PC-3 (cell line): ENCODE data around the gene BANK1.

ENCODE experiments used
- EZH2 ChIP-seq: fragments of 300-600 bp; sonication (generic); IDR thresholded peaks from one replicate; pipeline ENCODE4 v1.6.1; 2017; ENCODE audit warnings: antibody characterized with exemption, mild to moderate bottlenecking, low read length; ENCODE audit not compliant: unreplicated experiment
- TF ChIP-seq, protein P1 (sequence below): fragments of 300-600 bp; sonication (generic); conservative IDR thresholded peaks from 2 replicates; pipeline ENCODE4 v1.5.1; 2017; ENCODE audit warnings: antibody characterized with exemption, low read depth, mild to moderate bottlenecking, low read length

- no peak for TF ChIP-seq EZH2
- TF ChIP-seq, protein P1, sequence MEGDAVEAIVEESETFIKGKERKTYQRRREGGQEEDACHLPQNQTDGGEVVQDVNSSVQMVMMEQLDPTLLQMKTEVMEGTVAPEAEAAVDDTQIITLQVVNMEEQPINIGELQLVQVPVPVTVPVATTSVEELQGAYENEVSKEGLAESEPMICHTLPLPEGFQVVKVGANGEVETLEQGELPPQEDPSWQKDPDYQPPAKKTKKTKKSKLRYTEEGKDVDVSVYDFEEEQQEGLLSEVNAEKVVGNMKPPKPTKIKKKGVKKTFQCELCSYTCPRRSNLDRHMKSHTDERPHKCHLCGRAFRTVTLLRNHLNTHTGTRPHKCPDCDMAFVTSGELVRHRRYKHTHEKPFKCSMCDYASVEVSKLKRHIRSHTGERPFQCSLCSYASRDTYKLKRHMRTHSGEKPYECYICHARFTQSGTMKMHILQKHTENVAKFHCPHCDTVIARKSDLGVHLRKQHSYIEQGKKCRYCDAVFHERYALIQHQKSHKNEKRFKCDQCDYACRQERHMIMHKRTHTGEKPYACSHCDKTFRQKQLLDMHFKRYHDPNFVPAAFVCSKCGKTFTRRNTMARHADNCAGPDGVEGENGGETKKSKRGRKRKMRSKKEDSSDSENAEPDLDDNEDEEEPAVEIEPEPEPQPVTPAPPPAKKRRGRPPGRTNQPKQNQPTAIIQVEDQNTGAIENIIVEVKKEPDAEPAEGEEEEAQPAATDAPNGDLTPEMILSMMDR: no peak
Observed at GRCh38 chr4:101753721-101754120, 36.8 kb upstream of the BANK1 start.
